HepG2 (cell line): ENCODE data around the gene ATXN7L2. TPM values are rescaled to one million over a fixed set of nuclear protein-coding genes. Genes with fewer than 3 reads are reported as not detected.
A peak's percentile ranks its signal among the peaks of the same experiment; 100 is the strongest.

Experiments used
- AHR ChIP-seq: IDR thresholded peaks from 2 replicates; pipeline ENCODE4 v1.6.1; 2018; ENCODE audit warnings: missing genetic modification reagents, missing compliant biosample characterization
- ASH2L ChIP-seq: fragments of 300-600, 200-600 bp; sonication (generic); IDR thresholded peaks from 2 replicates; pipeline ENCODE4 v1.7.0; 2017; ENCODE audit warnings: low read depth, mild to moderate bottlenecking, moderate library complexity, mixed read lengths, low read length; ENCODE audit not compliant: insufficient read length
- DNMT1 ChIP-seq: sonication (generic); formaldehyde crosslinking; IDR thresholded peaks from 2 replicates; pipeline ENCODE4 v1.5.1; 2020; ENCODE audit warnings: mild to moderate bottlenecking, missing genetic modification reagents
- HES4 ChIP-seq: sonication (generic); formaldehyde crosslinking; IDR thresholded peaks from 2 replicates; pipeline ENCODE4 v1.9.0; 2021; ENCODE audit warnings: mild to moderate bottlenecking, missing genetic modification reagents, borderline replicate concordance
- MEIS2 ChIP-seq: sonication (generic); formaldehyde crosslinking; IDR thresholded peaks from 2 replicates; pipeline ENCODE4 v1.9.0; 2021; ENCODE audit warnings: mild to moderate bottlenecking, missing genetic modification reagents
- MYC ChIP-seq: sonication (generic); formaldehyde crosslinking; IDR thresholded peaks from 2 replicates; pipeline ENCODE4 v1.9.0; 2021; ENCODE audit warnings: missing genetic modification reagents, borderline replicate concordance
- MZF1 ChIP-seq: sonication (generic); formaldehyde crosslinking; IDR thresholded peaks from 2 replicates; pipeline ENCODE4 v1.8.1; 2023; ENCODE audit warnings: mild to moderate bottlenecking, missing genetic modification reagents, borderline replicate concordance
- NFYB ChIP-seq: sonication (generic); formaldehyde crosslinking; IDR thresholded peaks from 2 replicates; pipeline ENCODE4 v1.4.0; 2020; ENCODE audit warnings: missing genetic modification reagents
- PAF1 ChIP-seq: IDR thresholded peaks from 2 replicates; pipeline ENCODE4 v1.6.1; 2016; ENCODE audit warnings: missing genetic modification reagents, missing compliant biosample characterization
- RBFOX2 ChIP-seq: fragments of 200-400 bp; formaldehyde crosslinking; IDR thresholded peaks from 2 replicates; pipeline ENCODE4 v1.6.1; 2017; ENCODE audit warnings: low read depth, mild to moderate bottlenecking, low read length
- SATB2 ChIP-seq: sonication (generic); formaldehyde crosslinking; IDR thresholded peaks from 2 replicates; pipeline ENCODE4 v1.5.0; 2020; ENCODE audit warnings: missing genetic modification reagents
- SIN3B ChIP-seq: fragments of 150-350 bp; IDR thresholded peaks from 2 replicates; pipeline ENCODE4 v1.6.1; 2014; ENCODE audit warnings: low read length
- TOE1 ChIP-seq: sonication (generic); formaldehyde crosslinking; IDR thresholded peaks from 2 replicates; pipeline ENCODE4 v1.4.0; 2020; ENCODE audit warnings: mild to moderate bottlenecking, missing genetic modification reagents
- XBP1 ChIP-seq: sonication (generic); formaldehyde crosslinking; IDR thresholded peaks from 2 replicates; pipeline ENCODE4 v1.5.0; 2020; ENCODE audit warnings: missing genetic modification reagents
- ZNF30 ChIP-seq: sonication (generic); formaldehyde crosslinking; IDR thresholded peaks from 2 replicates; pipeline ENCODE4 v1.5.0; 2020; ENCODE audit warnings: mild to moderate bottlenecking, missing genetic modification reagents
- ZNF747 ChIP-seq: sonication (generic); formaldehyde crosslinking; IDR thresholded peaks from 2 replicates; pipeline ENCODE4 v1.8.1; 2023; ENCODE audit warnings: missing genetic modification reagents, mild to moderate bottlenecking, borderline replicate concordance
- ZNF891 ChIP-seq: sonication (generic); formaldehyde crosslinking; IDR thresholded peaks from 2 replicates; pipeline ENCODE4 v1.5.0; 2020; ENCODE audit warnings: mild to moderate bottlenecking, missing genetic modification reagents
- ZSCAN30 ChIP-seq: sonication (generic); formaldehyde crosslinking; IDR thresholded peaks from 2 replicates; pipeline ENCODE4 v1.5.0; 2020; ENCODE audit warnings: mild to moderate bottlenecking, missing genetic modification reagents
- polyA plus RNA-seq, 8 experiments: library from polyadenylated mRNA; depleted of rRNA in 3 of 8; stranded (reverse) in 7 of 8; unstranded in 1 of 8; fragments of >200 nt; fragmentation: Illumina TruSeq in 4 of 8; extraction: Trizol in 4 of 8; gene quantifications; 2 replicates each; pipeline versions ENCODE4 v1.2.1 to v1.2.3, GENCODE V29; 2011 to 2016; ENCODE audit warnings: low read depth in 4 of 8, missing spikeins in 1 of 8, mixed read lengths in 1 of 8; ENCODE audit not compliant: insufficient read depth in 1 of 8
- total RNA-seq, 5 experiments: library from RNA; depleted of rRNA; stranded (reverse); fragments of >200 nt; fragmentation: Illumina TruSeq; extraction: Trizol; gene quantifications; 2 replicates each; pipeline ENCODE4 v1.2.3, GENCODE V29; 2016; ENCODE audit warnings: low read depth in 1 of 5
- TF ChIP-seq, protein P1 (sequence below): fragments of 450-650 bp; IDR thresholded peaks from 2 replicates; pipeline ENCODE4 v1.6.1; 2017; ENCODE audit warnings: mild to moderate bottlenecking
- TF ChIP-seq, protein P2 (sequence below): sonication (generic); formaldehyde crosslinking; IDR thresholded peaks from 2 replicates; pipeline ENCODE4 v1.5.0; 2020; ENCODE audit warnings: mild to moderate bottlenecking, missing genetic modification reagents
- TF ChIP-seq, protein P3 (sequence below): sonication (generic); formaldehyde crosslinking; IDR thresholded peaks from 2 replicates; pipeline ENCODE4 v1.4.0; 2020; ENCODE audit warnings: missing genetic modification reagents; ENCODE audit errors: not compliant biosample characterization
- TF ChIP-seq, protein P4 (sequence below): IDR thresholded peaks from 2 replicates; pipeline ENCODE4 v1.6.1; 2018; ENCODE audit warnings: missing genetic modification reagents
- TF ChIP-seq, protein P5 (sequence below): sonication (generic); formaldehyde crosslinking; IDR thresholded peaks from 2 replicates; pipeline ENCODE4 v1.5.0; 2020; ENCODE audit warnings: missing genetic modification reagents, mild to moderate bottlenecking, borderline replicate concordance

ATXN7L2 gene
- total and polyA plus RNA-seq, 2 of the 13 experiments (the other 11 are each of a cell fraction or from before 2014, with no cell fraction given), result 2.7 to 2.8 TPM

DNA sequence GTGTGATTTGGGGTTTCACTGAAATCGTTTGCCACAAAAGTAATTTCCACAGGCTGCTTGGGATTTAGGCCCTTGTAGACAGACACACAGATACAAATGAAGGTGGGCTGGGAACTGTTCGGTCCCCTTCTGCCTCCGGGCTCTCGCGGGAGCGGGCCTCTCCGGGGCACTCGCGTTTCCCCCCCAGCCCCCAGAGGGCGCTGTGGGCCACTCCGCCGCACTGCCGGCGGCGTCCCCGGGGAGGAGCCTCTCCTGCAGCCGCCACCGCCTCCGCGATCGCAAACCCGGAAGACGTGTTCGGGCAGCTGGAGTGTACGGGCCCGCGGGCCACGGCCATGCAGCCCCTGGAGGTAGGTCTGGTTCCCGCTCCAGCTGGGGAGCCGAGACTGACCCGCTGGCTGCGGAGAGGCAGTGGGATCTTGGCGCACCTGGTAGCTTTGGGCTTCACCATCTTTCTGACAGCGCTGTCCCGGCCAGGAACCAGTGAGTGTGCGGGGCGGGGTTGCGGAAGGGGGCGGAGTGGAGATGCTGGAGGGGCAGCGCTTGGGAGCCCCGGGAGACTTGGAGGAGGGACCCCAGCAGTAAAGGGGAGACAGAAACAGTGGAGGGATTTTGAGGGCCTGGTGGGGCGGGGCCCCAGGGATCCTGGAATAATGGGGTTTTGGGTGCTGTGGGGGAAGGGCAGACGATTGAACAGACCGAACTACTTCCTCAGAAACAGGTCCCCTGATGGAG, 10.3 kb downstream of the ATXN7L2 start, which contains the start of gene CYB561D1 (continued):
- TF ChIP-seq, protein P1, sequence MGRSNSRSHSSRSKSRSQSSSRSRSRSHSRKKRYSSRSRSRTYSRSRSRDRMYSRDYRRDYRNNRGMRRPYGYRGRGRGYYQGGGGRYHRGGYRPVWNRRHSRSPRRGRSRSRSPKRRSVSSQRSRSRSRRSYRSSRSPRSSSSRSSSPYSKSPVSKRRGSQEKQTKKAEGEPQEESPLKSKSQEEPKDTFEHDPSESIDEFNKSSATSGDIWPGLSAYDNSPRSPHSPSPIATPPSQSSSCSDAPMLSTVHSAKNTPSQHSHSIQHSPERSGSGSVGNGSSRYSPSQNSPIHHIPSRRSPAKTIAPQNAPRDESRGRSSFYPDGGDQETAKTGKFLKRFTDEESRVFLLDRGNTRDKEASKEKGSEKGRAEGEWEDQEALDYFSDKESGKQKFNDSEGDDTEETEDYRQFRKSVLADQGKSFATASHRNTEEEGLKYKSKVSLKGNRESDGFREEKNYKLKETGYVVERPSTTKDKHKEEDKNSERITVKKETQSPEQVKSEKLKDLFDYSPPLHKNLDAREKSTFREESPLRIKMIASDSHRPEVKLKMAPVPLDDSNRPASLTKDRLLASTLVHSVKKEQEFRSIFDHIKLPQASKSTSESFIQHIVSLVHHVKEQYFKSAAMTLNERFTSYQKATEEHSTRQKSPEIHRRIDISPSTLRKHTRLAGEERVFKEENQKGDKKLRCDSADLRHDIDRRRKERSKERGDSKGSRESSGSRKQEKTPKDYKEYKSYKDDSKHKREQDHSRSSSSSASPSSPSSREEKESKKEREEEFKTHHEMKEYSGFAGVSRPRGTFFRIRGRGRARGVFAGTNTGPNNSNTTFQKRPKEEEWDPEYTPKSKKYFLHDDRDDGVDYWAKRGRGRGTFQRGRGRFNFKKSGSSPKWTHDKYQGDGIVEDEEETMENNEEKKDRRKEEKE, result no peak
- TF ChIP-seq ZNF747 (peak; percentile 73; the same call in 1 of the 2 replicates), ZSCAN30 (no peak), MZF1 (CRISPR knock-in tag) (no peak), HES4 (CRISPR knock-in tag) (peak; percentile 73; the same call in 1 of the 2 replicates), MEIS2 (peak; percentile 46; the same call in 1 of the 2 replicates), ZNF891 (CRISPR knock-in tag) (peak; percentile 85; the same call in 1 of the 2 replicates), ASH2L (peak; percentile 87), PAF1 (CRISPR knock-in tag) (no peak), XBP1 (CRISPR knock-in tag) (no peak), NFYB (CRISPR knock-in tag) (no peak; the same call in 1 of the 2 replicates), RBFOX2 (peak; percentile 86), MYC (peak; percentile 77), AHR (no peak), ZNF30 (CRISPR knock-in tag) (no peak), SIN3B (no peak), SATB2 (CRISPR knock-in tag) (no peak), DNMT1 (CRISPR knock-in tag) (0 out of 2 replicates have a peak, but pooled peaks have one; percentile 42), TOE1 (no peak)
- TF ChIP-seq, protein P2, sequence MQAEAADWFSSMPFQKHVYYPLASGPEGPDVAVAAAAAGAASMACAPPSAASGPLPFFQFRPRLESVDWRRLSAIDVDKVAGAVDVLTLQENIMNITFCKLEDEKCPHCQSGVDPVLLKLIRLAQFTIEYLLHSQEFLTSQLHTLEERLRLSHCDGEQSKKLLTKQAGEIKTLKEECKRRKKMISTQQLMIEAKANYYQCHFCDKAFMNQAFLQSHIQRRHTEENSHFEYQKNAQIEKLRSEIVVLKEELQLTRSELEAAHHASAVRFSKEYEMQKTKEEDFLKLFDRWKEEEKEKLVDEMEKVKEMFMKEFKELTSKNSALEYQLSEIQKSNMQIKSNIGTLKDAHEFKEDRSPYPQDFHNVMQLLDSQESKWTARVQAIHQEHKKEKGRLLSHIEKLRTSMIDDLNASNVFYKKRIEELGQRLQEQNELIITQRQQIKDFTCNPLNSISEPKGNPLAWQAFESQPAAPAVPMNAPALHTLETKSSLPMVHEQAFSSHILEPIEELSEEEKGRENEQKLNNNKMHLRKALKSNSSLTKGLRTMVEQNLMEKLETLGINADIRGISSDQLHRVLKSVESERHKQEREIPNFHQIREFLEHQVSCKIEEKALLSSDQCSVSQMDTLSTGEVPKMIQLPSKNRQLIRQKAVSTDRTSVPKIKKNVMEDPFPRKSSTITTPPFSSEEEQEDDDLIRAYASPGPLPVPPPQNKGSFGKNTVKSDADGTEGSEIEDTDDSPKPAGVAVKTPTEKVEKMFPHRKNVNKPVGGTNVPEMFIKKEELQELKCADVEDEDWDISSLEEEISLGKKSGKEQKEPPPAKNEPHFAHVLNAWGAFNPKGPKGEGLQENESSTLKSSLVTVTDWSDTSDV (CRISPR knock-in tag), result no peak
- TF ChIP-seq, protein P3, sequence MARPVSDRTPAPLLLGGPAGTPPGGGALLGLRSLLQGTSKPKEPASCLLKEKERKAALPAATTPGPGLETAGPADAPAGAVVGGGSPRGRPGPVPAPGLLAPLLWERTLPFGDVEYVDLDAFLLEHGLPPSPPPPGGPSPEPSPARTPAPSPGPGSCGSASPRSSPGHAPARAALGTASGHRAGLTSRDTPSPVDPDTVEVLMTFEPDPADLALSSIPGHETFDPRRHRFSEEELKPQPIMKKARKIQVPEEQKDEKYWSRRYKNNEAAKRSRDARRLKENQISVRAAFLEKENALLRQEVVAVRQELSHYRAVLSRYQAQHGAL (CRISPR knock-in tag), result no peak
- TF ChIP-seq, protein P4, sequence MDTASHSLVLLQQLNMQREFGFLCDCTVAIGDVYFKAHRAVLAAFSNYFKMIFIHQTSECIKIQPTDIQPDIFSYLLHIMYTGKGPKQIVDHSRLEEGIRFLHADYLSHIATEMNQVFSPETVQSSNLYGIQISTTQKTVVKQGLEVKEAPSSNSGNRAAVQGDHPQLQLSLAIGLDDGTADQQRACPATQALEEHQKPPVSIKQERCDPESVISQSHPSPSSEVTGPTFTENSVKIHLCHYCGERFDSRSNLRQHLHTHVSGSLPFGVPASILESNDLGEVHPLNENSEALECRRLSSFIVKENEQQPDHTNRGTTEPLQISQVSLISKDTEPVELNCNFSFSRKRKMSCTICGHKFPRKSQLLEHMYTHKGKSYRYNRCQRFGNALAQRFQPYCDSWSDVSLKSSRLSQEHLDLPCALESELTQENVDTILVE, result peak; percentile 45; the same call in 1 of the 2 replicates
- TF ChIP-seq, protein P5, sequence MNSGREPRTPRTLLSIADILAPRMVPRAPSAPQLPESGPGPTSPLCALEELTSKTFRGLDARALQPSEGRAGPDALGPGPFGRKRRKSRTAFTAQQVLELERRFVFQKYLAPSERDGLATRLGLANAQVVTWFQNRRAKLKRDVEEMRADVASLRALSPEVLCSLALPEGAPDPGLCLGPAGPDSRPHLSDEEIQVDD, result no peak; the same call in 1 of the 2 replicates
